ENCODE measurements around the gene GRIN2B. TPM values are rescaled to one million over a fixed set of nuclear protein-coding genes. Genes with fewer than 3 reads are reported as not detected.

GRIN2B gene
- total and polyA plus RNA-seq, 4 donors: under 0.01 to 0.03 (median 0.01) TPM; not detected in 1

- TF ChIP-seq REST (IDR thresholded peaks at IDR 0.05): no peak
- no peak for TF ChIP-seq GABPA (IDR thresholded peaks at IDR 0.05 in 1 of 2, conservative IDR thresholded peaks at IDR 0.05 in 1 of 2)
- TF ChIP-seq RAD21 (IDR thresholded peaks at IDR 0.05): peak; percentile 86
- TF ChIP-seq NR2F2 (IDR thresholded peaks at IDR 0.05): peak; percentile 31
- TF ChIP-seq HNF4G (IDR thresholded peaks at IDR 0.05): peak; percentile 69
- TF ChIP-seq MAX (IDR thresholded peaks at IDR 0.05): no peak
- TF ChIP-seq YY1 (IDR thresholded peaks at IDR 0.05): peak; percentile 55
- no peak for TF ChIP-seq TAF1 (conservative IDR thresholded peaks at IDR 0.05)
- peak; percentile 20 to 40 for TF ChIP-seq JUND (IDR thresholded peaks at IDR 0.05)
These were observed 39.8 kb downstream of the GRIN2B start (continued) for GRCh38 chr12:13941258-13942249.

- no peak overlapping the region for H3K4me3 ChIP-seq (ENCODE audit: low read depth in 1 of 3, low read length in 3 of 3)
- H3K9ac ChIP-seq (ENCODE audit: low read depth in 1 of 2, low read length in 2 of 2): no peak overlapping the region
- DNase-seq (ENCODE audit: low spot score): no peak
- no peak for TF ChIP-seq HNF4G (IDR thresholded peaks at IDR 0.05)
- TF ChIP-seq NR2F2 (IDR thresholded peaks at IDR 0.05): no peak
- no peak for TF ChIP-seq ZBTB33 (IDR thresholded peaks at IDR 0.05)
- TF ChIP-seq MAX (IDR thresholded peaks at IDR 0.05): no peak
- TF ChIP-seq FOXA1 (IDR thresholded peaks at IDR 0.05): no peak
- no peak for TF ChIP-seq GABPA (IDR thresholded peaks at IDR 0.05 in 1 of 2, conservative IDR thresholded peaks at IDR 0.05 in 1 of 2)
- no peak for TF ChIP-seq RXRA (IDR thresholded peaks at IDR 0.05)
- no peak for TF ChIP-seq REST (IDR thresholded peaks at IDR 0.05)
- TF ChIP-seq YY1 (IDR thresholded peaks at IDR 0.05): no peak
- no peak for TF ChIP-seq CTCF (IDR thresholded peaks at IDR 0.05; ENCODE audit: low read depth, low read length, missing input control)
- peaks cover 0 to 3% (median 0%) of the 10 kb centered on the region in 4 donors for H3K9me3 ChIP-seq (ENCODE audit: control insufficient read depth in 4 of 4, low read length in 3 of 4)
- no peaks in the 10 kb centered on the region for H3K36me3 ChIP-seq (ENCODE audit: control insufficient read depth in 4 of 4, insufficient read depth in 3 of 4, low read depth in 1 of 4, low read length in 3 of 4)
- H3K27me3 ChIP-seq (ENCODE audit: control insufficient read depth in 4 of 4, insufficient read depth in 4 of 4, low read length in 3 of 4): no peaks in the 10 kb centered on the region
- H3K27ac ChIP-seq (ENCODE audit: low read depth in 1 of 2, low read length in 2 of 2): no peak overlapping the region
- WGBS: 89% methylated on average over 7 of the region's 7 CpGs
- peaks cover 0 to 9% (median under 1%) of the 10 kb centered on the region in 4 donors for H3K4me1 ChIP-seq (ENCODE audit: control insufficient read depth in 4 of 4, insufficient read depth in 4 of 4, low read length in 3 of 4)
These were observed 41.0 kb downstream of the GRIN2B start for GRCh38 chr12:13940335-13940865.

All from liver (tissue), 9 donors.